PC-3 (cell line): ENCODE measurements around the gene JSRP1.

Experiments
- CTCF ChIP-seq: fragments of 300-600 bp; sonication (generic); conservative IDR thresholded peaks from 2 replicates; pipeline ENCODE4 v1.5.1; 2017; ENCODE audit warnings: antibody characterized with exemption, low read depth, mild to moderate bottlenecking, low read length
- EZH2 ChIP-seq: fragments of 300-600 bp; sonication (generic); IDR thresholded peaks from one replicate; pipeline ENCODE4 v1.6.1; 2017; ENCODE audit warnings: antibody characterized with exemption, mild to moderate bottlenecking, low read length; ENCODE audit not compliant: unreplicated experiment
- EZH2phosphoT487 ChIP-seq: fragments of 300-600 bp; sonication (generic); IDR thresholded peaks from 2 replicates; pipeline ENCODE4 v1.6.1; 2018; ENCODE audit warnings: mild to moderate bottlenecking, antibody characterized with exemption, low read length, borderline replicate concordance

GRCh38 chr19:2209408-2209807 is 46.8 kb downstream of the JSRP1 start:
- TF ChIP-seq CTCF (no peak), EZH2 (no peak), EZH2phosphoT487 (no peak)
